ENCODE data around the gene GLG1.

GLG1 gene

DNA sequence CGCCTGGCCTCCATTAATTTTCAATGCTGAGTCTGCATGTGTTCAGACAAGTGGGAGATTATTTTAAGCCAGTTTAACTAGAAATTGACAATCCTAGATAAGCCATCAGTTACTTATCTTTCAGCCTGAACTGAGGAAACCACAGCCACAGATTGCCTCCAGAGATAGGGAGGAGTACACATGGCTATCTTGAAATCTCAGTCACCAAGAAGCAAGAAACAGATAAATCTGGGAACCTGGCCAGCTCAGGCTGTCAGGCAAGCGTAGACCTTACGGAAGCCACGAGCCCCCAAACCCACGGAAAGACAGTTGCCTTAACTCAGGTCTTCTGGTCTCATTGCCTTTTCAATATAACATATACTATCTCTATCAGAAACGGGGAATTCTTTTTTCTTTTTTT, 2.0 kb upstream of the GLG1 start:
- DNase-seq (ENCODE audit: low read depth in 2 of 2) = no peak

DNA sequence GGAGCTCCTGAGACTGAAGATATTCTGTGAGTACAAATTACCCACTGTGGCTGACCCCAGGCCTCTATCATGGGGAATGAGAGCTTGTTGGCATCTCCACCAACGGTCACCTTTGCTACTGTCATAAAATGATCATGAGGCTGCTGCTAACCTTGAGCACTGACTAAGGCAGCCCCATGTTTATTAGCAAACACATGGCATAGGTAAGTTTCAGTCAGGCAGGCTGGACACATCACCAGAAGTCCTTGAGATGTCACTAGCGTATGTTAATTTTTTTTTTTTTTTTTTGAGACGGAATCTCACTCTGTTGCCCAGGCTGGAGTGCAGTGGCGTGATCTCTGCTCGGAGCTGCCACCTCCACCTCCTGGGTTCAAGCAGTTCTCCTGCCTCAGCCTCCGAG, 1.5 kb upstream of the GLG1 start:
- no peak for DNase-seq (ENCODE audit: low read depth in 2 of 2)

DNA sequence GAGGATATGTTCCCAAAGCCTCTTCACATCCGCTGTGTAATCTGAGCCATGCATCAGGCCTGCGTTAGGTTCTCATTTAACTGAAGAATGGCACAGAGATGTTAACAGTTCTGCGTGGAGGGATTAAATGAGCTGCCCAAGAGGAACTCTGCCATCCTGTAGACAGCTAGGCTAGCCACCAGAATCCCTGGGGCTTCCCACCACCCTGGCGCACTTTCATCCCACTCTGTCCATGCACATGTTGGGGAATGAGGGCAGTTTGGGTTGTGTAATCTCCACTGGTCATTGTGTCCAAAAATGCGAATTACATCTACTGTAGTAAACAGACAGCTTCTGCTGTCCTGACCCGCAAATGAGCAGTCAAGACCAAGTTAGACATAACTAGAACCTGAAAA, 1.0 kb upstream of the GLG1 start:
- no peak for DNase-seq (ENCODE audit: low read depth in 2 of 2)

DNA sequence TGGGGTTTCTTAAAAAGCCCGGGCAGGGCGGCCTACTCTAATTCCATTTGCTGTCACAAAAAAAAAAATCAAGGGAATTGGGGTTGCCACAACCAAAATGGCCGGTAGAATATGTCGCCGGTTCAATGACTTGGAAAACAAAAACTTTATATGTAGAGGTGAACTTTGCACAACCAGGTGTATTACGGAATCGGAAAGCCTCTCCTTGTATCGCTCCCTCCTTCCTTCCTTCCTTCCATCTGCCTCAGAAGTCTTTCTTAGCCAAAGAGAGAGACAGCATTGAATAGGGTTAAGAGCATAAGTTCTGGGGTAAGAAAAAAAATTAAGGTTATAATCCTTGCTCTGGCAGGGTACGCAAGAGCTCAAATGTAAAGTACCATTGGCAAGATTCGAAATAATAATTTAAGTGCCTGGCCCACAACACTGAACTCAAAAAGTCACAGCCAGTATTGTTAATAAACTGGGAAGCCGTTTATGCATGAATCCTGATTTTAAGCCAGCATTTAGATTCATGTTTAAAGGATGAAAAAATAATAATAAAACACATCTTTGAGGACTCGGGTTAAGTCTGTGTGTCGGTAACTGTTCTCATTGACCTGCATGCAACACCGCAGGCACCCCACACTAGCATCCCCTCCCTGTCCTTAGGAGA, 522 bp upstream of the GLG1 start:
- DNase-seq (ENCODE audit: low read depth in 2 of 2) = no peak

DNA sequence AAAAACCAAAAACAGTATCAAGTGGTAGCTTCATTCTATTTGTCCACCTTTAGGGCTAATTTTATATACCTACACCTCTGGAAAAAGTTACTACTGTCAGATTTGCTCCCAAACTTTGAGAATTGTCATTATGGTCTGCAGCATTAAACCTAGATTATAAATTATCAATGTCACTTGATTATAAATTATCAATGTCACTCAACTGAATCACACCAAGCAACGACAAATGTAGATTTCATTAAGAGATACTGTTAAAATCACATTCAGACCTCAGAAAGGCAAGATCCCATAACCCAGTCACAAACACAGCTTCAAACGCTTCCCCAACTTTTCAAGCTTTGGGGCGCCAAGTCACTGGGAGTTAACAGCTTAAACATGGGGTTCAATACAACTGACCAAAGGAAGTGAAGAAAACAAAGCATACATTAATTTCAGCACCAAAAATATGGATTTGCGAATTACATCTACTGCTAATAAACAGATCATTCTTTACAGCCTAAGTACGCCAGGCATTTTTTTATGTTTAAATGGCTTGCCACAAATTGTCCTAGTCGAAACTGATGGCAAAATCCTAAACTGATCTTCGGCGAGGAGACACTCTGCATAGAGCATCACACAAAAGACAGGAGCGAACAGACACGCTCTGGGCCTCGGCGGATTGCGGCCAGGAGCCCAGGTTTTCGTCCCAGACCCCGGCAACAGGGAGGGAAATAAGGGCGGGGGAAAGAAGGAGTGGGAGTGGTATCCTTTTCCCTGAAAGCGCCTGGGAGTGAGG, 981 bp downstream of the GLG1 start:
- DNase-seq (ENCODE audit: low read depth in 2 of 2) = no peak

DNA sequence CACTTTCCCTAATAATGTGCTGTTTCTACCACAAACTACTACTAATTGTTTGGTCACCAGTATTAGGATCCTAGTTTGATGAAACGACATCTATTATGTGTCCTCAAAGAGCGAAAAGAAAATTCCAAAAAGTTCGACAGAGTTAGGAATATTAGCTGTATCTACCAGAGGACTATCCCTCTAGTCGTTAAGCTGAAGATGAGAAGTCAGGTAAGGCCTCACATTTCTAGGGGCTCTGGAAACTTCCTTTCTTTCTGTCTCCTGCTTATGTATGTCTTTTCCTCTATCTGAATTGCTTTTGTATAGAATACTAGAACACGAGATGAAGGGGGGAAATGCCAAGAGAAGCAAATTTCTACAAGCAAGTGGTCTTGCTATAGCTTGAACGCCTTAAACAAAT, 1.6 kb downstream of the GLG1 start:
- no peak for DNase-seq (ENCODE audit: low read depth in 2 of 2)

DNA sequence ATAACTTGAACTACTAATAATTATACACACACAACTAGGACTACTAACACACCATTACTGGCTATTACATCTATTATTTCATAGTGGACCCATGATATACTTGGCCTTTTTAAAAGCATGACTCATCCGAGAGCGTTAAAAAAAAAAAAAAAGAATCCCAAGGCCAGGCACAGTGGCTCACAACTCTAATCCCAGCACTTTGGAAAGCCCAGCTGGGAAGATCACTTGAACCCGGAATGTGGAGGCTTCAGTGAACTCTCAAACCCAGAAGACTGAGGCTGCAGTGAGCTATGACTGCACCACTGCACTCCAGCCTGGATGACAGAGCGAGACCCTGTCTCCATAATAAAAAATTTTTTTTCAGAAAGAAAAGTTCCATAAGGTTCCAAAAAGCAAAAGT, 3.1 kb downstream of the GLG1 start:
- DNase-seq (ENCODE audit: low read depth in 2 of 2) = no peak

DNA sequence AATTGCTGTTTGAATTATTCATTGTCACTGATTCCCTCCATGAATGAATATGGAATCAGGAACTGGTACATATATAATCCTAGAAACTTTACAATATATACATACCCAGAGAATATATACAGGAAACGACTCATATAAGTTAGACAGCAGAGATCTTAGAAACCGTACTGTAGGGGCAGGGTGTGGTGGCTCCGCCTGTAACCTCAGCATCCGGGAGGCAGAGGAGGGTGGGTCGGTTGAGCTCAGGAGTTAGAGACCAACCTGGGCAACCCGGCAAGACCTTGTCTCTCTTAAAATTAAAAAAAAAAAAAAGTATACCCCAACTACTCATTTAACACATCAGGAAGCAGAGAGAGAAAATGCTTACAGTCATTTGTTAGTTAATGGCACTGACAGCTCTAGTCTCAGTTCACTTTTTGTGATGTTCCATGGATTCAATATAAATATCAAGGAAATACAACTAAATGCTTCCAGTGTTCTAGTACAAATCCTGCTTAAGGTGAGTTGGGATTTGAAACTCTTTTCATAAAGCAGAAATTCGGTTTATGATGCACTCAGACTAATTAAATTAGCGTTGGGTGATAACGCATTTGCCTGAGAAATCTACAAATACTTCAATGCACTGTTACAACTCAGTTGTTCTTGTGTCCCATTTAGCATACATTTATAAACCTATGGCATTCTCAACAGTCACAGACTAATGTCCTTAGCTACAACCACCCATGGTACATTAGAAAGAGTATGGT, 5.6 kb downstream of the GLG1 start:
- peak in 1 of 2 donors; percentile 48 for DNase-seq (ENCODE audit: low read depth in 2 of 2)

DNA sequence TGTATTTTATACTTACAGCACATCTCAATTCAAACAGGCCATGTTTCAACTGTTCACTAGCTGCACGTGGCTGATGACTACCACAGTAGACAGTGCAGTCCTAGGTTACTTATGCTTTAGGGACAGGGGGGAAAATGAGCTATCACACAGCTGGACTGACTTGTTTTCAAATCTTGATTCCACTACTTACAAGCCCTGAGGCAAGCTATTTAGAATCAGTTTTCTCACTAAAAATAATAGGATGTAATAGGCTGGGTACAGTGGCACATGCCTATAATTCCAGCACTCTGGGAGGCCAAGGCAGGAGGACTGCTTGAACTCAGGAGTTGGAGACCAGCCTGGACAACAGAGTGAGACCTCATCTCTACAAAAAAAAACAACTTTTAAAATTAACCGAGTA, 10.3 kb downstream of the GLG1 start:
- DNase-seq (ENCODE audit: low read depth in 2 of 2) = no peak

DNA sequence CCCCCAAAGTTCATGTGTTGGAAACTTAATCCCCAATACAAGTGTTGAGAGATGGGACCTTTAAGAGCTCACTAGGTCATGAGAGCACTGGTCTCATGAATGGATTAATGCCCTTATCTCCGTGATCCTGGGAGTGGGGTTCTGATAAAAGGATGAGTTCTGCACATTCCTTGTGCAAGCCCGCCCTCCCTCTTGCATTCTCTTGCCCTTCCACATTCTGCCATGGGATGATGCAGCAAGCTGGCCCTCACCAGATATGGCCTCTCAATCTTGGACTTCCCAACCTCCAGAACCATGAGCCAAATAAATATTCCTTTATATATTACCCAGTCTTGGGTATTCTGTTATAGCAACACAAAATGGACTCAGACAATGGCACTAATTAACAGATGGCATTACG, 14.1 kb downstream of the GLG1 start:
- no peak for DNase-seq (ENCODE audit: low read depth in 2 of 2)

DNA sequence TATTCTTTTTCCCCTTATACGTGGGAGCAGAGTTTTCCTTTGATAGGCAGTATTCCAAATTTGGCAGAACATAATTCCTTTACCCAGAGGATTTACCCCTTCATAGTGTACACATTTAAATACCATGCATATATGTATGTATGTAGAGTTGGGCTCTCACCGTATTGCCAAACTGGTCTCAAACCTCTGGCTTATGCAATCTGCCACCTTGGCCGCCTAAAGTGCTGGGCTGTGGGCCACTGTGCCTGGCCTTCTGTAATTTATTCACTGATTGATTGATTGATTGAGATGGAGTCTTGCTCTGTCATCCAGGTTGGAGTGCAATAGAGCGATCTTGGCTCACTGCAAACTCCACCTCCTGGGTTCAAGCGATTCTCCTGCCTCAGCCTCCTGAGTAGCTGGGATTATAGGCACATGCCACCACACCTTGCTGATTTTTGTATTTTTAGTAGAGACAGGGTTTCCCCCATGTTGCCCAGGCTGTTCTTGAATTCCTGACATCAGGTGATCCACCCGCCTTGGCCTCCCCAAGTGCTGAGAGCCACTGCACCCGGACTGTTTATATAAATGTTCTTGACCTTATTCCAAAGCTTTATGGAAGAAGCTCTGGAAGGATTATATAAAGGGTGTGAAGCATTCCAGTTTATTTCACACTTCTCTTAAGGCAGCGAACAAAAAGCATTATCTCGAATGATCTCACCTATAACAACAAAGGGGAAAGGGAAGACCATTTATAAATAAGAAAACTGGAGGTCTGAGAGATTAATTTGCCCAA, 14.9 kb downstream of the GLG1 start:
- no peak for DNase-seq (ENCODE audit: low read depth in 2 of 2)

DNA sequence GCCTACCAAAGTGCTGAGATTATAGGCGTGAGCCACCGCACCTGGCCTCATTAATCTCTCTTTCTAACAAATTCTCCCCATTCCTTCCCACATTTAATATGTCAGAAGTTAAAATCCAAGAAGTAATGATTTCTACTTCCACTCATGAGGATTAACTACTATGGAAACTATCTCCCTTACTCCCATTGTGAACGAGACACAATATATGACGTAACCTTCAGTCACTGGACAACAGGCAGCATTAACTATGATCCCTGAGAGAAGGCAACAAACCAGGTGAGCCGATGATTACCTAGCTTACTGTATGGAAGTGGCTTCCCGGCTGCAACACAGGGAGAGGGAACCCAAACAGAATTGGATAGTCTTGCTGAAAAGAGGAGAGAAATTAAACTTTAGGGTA, 20.0 kb downstream of the GLG1 start:
- DNase-seq (ENCODE audit: low read depth in 2 of 2) = no peak

DNA sequence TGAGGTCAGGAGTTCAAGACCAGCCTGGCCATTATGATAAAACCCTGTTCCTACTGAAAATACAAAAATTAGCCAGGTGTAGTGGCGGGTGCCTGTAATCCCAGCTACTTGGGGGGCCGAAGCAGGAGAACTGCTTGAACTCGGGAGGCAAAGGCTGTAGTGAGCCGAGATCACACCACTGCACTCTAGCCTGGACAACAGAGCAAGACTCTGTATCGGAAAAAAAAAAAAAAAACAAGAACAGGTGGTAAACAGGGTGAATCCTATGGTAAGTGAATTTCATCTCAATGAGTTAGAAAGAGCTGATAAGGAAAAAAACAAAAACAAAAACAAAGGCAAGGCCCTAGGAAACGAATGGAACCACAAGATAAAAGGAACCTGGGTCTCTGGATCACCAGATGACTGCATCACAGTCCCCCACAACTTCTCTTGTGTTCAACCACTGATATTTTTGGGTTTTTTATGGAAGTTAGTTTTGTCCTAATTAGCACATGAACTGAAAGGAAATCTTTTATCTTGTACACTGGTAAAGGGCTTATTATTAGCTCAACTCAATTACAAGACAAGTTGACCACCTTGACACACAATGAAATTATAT, 21.0 kb downstream of the GLG1 start:
- no peak for DNase-seq (ENCODE audit: low read depth in 2 of 2)

DNA sequence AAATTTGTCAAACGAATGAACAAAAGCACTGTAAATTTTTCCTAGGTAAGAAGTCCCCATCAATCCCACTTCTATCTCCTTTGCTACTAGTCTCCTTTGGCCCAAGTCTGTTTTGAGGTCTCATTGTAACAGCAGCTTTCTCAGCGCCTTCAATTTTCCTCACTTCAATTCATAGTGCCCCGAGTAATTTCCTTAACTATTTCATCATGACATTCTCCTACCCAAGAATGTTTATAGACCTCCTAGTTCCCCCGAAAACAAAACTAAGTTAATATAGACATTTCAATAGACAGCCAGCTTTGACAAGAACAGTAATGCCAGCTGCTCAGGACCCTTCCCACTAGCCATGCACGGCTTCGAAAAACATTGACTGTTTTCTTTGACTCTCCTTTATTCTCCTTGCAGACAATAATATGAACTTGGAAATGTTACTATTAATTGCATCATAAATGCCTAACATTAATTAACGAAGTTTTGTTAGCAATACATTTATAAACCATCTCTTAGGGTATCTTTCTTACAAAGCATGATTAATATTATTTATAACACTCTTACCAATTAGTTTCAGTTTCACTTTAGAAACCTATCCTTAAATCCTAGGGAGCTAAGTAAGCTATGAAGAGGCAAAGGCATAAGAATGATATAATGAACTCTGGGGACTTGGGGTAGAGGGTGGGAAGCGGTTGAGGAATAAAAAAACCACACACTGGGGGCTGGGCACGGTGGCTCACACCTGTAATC, 22.8 kb downstream of the GLG1 start:
- no peak for DNase-seq (ENCODE audit: low read depth in 2 of 2)

DNA sequence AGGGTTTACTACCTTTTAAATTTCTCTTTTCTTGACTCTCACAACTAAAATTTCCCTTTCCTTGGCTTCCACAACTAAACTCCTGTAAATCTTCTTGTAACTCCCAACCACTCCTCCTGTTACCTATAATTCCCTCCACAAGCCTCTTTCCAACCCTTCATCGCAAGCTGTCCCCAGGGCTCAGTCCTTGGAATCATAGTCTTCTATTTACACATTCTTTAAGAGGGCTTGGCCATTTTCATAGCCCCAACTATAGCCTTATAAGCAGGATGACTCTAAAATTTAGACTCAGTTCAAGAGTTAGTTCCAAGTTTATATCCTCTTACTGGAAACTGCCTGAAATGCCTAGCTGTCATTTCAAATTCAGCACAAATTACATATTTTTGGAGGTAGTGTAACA, 23.9 kb downstream of the GLG1 start:
- DNase-seq (ENCODE audit: low read depth in 2 of 2) = no peak

DNA sequence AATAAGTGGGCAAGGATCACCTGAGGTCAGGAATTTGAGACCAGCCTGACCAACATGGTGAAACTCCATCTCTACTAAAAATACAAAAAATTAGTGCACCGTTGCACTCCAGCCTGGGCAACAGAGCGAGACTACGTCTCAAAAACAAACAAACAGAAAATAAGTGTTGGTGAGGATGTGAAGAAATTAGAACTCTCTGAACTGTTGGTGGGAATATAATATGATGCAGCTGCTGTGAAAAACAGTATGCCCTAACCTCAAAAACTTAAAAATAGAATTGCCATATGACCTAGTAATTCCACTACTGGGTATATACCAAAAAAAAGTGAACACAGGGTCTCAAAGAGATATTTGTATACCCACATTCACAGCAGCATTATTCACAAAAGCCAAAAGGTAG, 26.1 kb downstream of the GLG1 start:
- no peak for DNase-seq (ENCODE audit: low read depth in 2 of 2)

DNA sequence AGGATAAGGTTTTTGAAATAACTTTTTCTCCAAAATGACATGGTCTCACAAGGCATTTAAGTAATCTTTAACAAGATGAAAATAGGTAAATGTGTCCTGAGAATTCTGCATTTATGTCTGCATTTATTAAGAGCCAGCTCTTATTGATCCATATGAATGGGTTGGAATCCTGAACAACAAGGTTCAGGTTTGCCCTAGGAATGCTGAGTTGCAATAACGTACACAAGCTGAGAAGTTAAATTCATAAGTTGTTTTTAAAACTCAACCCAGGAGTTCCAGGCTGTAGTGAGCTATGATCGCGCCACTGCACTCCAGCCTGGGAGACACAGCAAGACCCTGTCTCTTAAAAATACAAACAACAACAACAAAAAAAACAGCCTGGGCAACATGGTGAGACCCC, 28.1 kb downstream of the GLG1 start:
- no peak for DNase-seq (ENCODE audit: low read depth in 2 of 2)

DNA sequence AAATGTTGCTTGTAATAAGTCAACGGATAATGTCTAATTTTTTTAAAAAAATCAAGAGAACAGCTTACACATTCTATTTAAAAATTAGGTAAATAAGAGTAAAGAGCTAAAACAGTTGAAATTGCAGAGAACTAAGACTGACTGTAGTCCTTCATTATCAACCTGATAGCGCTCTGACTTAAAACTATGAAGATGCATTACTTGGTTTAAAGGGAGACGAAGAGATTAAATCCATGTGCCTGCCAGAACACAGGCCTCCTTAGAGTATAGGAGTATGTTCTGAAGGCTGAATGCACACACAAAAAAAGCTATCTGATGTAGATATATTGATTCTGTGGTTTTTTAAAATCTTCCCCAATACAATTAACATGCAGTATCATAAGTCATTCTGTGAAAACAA, 28.5 kb downstream of the GLG1 start:
- no peak for DNase-seq (ENCODE audit: low read depth in 2 of 2)

DNA sequence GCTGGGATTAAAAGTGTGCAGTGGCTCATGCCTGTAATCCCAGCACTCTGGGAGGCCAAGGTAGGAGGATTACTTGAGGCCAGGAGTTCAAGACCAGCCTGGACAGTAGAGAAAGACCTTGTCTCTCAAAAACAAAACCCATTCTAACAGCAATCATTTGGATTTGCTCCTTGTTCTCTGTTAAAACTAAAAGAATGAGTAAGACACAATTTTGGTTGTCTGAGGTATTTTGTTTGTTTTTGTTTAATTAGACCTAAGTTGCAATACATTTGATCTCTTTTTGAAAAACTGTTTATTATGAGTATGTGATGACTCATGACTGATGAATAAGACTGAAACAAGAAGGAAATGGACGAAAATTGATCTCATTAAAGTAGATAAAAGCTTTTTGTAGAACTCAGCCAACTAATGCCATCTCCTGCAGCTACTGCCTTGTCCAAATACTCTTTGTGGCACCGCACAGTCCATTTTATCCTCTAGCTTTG, 29.0 kb downstream of the GLG1 start:
- DNase-seq (ENCODE audit: low read depth in 2 of 2) = no peak

DNA sequence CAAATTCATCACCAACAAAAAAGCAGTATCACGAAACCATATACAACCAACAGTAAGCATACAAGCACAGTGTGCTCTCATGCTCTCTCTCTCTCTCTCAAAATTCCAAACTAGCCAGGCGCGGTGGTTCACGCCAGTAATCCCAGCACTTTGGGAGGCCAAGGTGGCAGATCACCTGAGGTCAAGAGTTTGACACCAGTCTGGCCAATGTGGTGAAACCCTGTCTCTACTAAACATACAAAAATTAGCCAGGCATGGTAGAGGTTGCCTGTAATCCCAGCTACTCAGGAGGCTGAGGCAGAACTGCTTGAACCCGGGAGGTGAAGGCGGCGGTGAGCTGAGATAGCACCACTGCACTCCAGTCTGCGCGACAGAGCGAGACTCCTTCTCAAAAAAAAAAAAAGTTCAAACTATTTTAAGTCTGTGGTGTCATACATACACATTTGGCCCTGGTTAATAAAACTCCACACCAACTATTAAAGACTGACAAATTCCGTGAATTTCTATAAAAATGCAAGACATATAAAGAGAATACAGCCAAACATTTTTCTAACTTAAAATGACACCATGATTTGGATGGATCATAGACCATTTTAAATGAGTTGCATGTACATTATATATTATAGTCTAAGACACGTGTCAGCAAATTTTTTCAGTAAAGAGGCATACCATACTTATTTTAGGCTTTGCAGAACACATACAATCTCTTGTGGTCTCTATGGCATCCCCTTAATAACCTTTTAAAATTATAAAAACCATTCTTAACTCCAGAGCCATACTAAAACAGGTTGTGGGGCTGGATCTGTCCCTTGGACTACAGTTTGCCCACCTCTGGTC, 30.9 kb downstream of the GLG1 start:
- no peak for DNase-seq (ENCODE audit: low read depth in 2 of 2)

All from stimulated activated CD4-positive, alpha-beta T cell treated with anti-CD3 and anti-CD28 coated beads, Interleukin-4, amount 100 ng/mL, for 48 hours (primary cell).